Smooth muscle cell (in vitro differentiated cells): ENCODE results near the gene VAMP8. TPM values are rescaled to one million over a fixed set of nuclear protein-coding genes. Genes with fewer than 3 reads are reported as not detected.
A peak's percentile ranks its signal among the peaks of the same experiment; 100 is the strongest.

Source experiments
- DNase-seq: peaks from one replicate; lab custom pipeline; 2025; ENCODE audit not compliant: unreplicated experiment; lab: John Stamatoyannopoulos, UW
- H2AFZ ChIP-seq: fragments of 200-600 bp; sonication (generic); 2 replicates; pipeline ENCODE4 v1.6.0; 2016; ENCODE audit warnings: antibody characterized with exemption, low read depth, mild to moderate bottlenecking
- H3F3A ChIP-seq: fragments of 200-600 bp; sonication (generic); 2 replicates; pipeline ENCODE4 v1.6.0; 2017; ENCODE audit warnings: antibody characterized with exemption, low read depth
- H3K27ac ChIP-seq: fragments of 200-600 bp; sonication (generic); 2 replicates; pipeline ENCODE4 v1.5.1; 2016; ENCODE audit warnings: low read depth, mild to moderate bottlenecking
- H3K27me3 ChIP-seq: fragments of 200-600 bp; sonication (generic); 2 replicates; pipeline ENCODE4 v1.6.1; 2016; ENCODE audit warnings: low read depth, mild to moderate bottlenecking
- H3K36me3 ChIP-seq: fragments of 200-600 bp; sonication (generic); 2 replicates; pipeline ENCODE4 v1.5.1; 2016; ENCODE audit warnings: low read depth
- H3K4me1 ChIP-seq: fragments of 200-600 bp; sonication (generic); 2 replicates; pipeline ENCODE4 v1.5.1; 2016; ENCODE audit warnings: low read depth
- H3K4me2 ChIP-seq: fragments of 200-600 bp; sonication (generic); 2 replicates; pipeline ENCODE4 v1.6.0; 2016; ENCODE audit warnings: mild to moderate bottlenecking
- H3K4me3 ChIP-seq: fragments of 200-600 bp; sonication (generic); 2 replicates; pipeline ENCODE4 v1.5.1; 2016; ENCODE audit warnings: mild to moderate bottlenecking
- H3K79me2 ChIP-seq: fragments of 200-600 bp; sonication (generic); 2 replicates; pipeline ENCODE4 v1.6.0; 2016; ENCODE audit warnings: low read depth, mild to moderate bottlenecking
- H3K9ac ChIP-seq: fragments of 200-600 bp; sonication (generic); 2 replicates; pipeline ENCODE4 v1.6.0; 2016; ENCODE audit warnings: low read depth
- H3K9me3 ChIP-seq: fragments of 200-600 bp; sonication (generic); replicated peaks from 2 replicates; pipeline ENCODE4 v1.5.1; 2016; ENCODE audit warnings: low read depth
- H4K20me1 ChIP-seq: fragments of 200-600 bp; sonication (generic); 2 replicates; pipeline ENCODE4 v1.6.0; 2016; ENCODE audit warnings: low read depth
- CTCF ChIP-seq: fragments of 200-600 bp; sonication (generic); IDR thresholded peaks from 2 replicates; pipeline ENCODE4 v1.5.1; 2017; ENCODE audit warnings: borderline replicate concordance, mild to moderate bottlenecking, antibody characterized with exemption; ENCODE audit not compliant: insufficient read depth, poor library complexity, severe bottlenecking
- WGBS: methylation state at CpG from one replicate; pipeline ENCODE4 v1.1.7; 2016; ENCODE audit warnings: low lambda C conversion rate; 5-methylcytosine and 5-hydroxymethylcytosine counted together
- polyA plus RNA-seq: library from polyadenylated mRNA; unstranded; fragments of >200 nt; fragmentation: Nextera tagmentation; extraction: Ambion mirVana; gene quantifications from 2 replicates; pipeline ENCODE4 v1.2.1, GENCODE V29; 2016
- total RNA-seq: library from RNA; depleted of rRNA; stranded (reverse); fragments of >200 nt; gene quantifications from 2 replicates; pipeline ENCODE4 v1.2.3, GENCODE V29; 2014

VAMP8 gene
- total and polyA plus RNA-seq, 2 experiments from 2014 or later = 15.1 to 17.5 TPM

- peak overlapping the region; percentile 37 for H3K27ac ChIP-seq
- no peaks in the 10 kb centered on the region for H3F3A ChIP-seq
Observed at GRCh38 chr2:85584857-85585780, 7.7 kb downstream of the VAMP8 start.

DNA sequence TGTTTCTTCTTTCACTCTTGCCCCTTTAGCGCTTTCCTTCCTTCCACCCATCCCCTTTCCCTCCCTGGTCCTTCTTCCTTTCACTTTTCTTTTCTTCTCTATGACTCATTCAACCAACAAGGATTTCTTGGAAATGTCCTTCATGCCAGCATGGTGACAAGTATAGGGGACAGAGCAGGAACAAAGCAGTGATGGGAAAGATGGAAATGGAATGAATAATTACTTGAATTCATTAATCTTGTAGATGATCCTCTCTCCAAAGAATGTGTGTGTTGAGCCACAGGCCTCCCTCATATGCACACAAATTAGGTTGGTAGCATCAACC lies 8.4 kb downstream of the VAMP8 start:
- no peaks in the 10 kb centered on the region for H3K36me3 ChIP-seq
- peak overlapping the region; percentile 37 for H3K27ac ChIP-seq
- H3K4me1 ChIP-seq = peaks cover under 1% of the 10 kb centered on the region
- H3K9me3 ChIP-seq = no peaks in the 10 kb centered on the region
- H4K20me1 ChIP-seq = no peaks in the 10 kb centered on the region
- H3K27me3 ChIP-seq = no peaks in the 10 kb centered on the region
- no peak overlapping the region for H3K4me3 ChIP-seq
- 92% methylated on average over 1 of the region's 1 CpG for WGBS
- no peak for DNase-seq
- no peak overlapping the region for H2AFZ ChIP-seq
- TF ChIP-seq CTCF = no peak
- peaks cover under 1% of the 10 kb centered on the region for H3F3A ChIP-seq
- peak overlapping the region; percentile 85 for H3K4me2 ChIP-seq
- no peak overlapping the region for H3K9ac ChIP-seq
- H3K79me2 ChIP-seq = no peaks in the 10 kb centered on the region

More at GRCh38 chr2:85584857-85585780, 7.7 kb downstream of the VAMP8 start:
- Histone ChIP-seq H3K4me1 (no peaks in the 10 kb centered on the region), H4K20me1 (no peaks in the 10 kb centered on the region), H3K36me3 (no peaks in the 10 kb centered on the region), H3K9ac (no peak overlapping the region), H3K4me2 (peak overlapping the region; percentile 85), H3K4me3 (peak overlapping the region; percentile 44), H3K79me2 (no peaks in the 10 kb centered on the region), H3K9me3 (no peaks in the 10 kb centered on the region), H3K27me3 (no peaks in the 10 kb centered on the region), H2AFZ (peak overlapping the region; percentile 66)
- no peak for TF ChIP-seq CTCF
- no peak for DNase-seq
- 66% methylated on average over 9 of the region's 9 CpGs for WGBS

GRCh38 chr2:85588236-85588635 lies 10.8 kb downstream of the VAMP8 start:
- no peak for TF ChIP-seq CTCF
- H3K27me3 ChIP-seq = no peaks in the 10 kb centered on the region
- H3K79me2 ChIP-seq = no peaks in the 10 kb centered on the region
- peaks cover 5% of the 10 kb centered on the region for H3K4me1 ChIP-seq
- 82% methylated on average over 4 of the region's 4 CpGs for WGBS
- no peak overlapping the region for H3K9ac ChIP-seq
- H3K36me3 ChIP-seq = no peaks in the 10 kb centered on the region
- H3K4me3 ChIP-seq = no peak overlapping the region
- no peak for DNase-seq
- H3K27ac ChIP-seq = no peak overlapping the region
- no peak overlapping the region for H2AFZ ChIP-seq
- H3F3A ChIP-seq = peaks cover 7% of the 10 kb centered on the region
- H4K20me1 ChIP-seq = no peaks in the 10 kb centered on the region
- H3K9me3 ChIP-seq = no peaks in the 10 kb centered on the region
- no peak overlapping the region for H3K4me2 ChIP-seq
